Measurements from ENCODE around the gene ZNF581. TPM values are rescaled to one million over a fixed set of nuclear protein-coding genes. Genes with fewer than 3 reads are reported as not detected.

The ZNF581 gene
- total and polyA plus RNA-seq, 2 experiments from 2014 or later, result 22.3 to 42.0 TPM

- no peak overlapping the region for H3K27ac ChIP-seq
- H3K9me3 ChIP-seq (ENCODE audit: low read depth), result no peaks in the 10 kb centered on the region
- H3K36me3 ChIP-seq, result peaks cover 13% of the 10 kb centered on the region
- no peak overlapping the region for H3K4me3 ChIP-seq
- H3K4me1 ChIP-seq (ENCODE audit: low read depth), result peaks cover 10% of the 10 kb centered on the region
- DNase-seq (ENCODE audit: low read depth in 1 of 2, low spot score in 1 of 2), result no peak
- H3K27me3 ChIP-seq, result no peaks in the 10 kb centered on the region
- TF ChIP-seq CTCF (IDR thresholded peaks at IDR 0.05; ENCODE audit: low read depth, low read length), result no peak
These were observed 36.2 kb downstream of the ZNF581 start for GRCh38 chr19:55679343-55680257.

- Histone ChIP-seq H3K4me1 (ENCODE audit: low read depth) (peaks cover 10% of the 10 kb centered on the region), H3K9me3 (ENCODE audit: low read depth) (no peaks in the 10 kb centered on the region), H3K4me3 (no peak overlapping the region), H3K27me3 (no peaks in the 10 kb centered on the region), H3K27ac (no peak overlapping the region), H3K36me3 (peaks cover 13% of the 10 kb centered on the region)
- DNase-seq (ENCODE audit: low read depth in 1 of 2, low spot score in 1 of 2), result no peak
- TF ChIP-seq CTCF (IDR thresholded peaks at IDR 0.05; ENCODE audit: low read depth, low read length), result no peak
These were observed 37.1 kb downstream of the ZNF581 start for GRCh38 chr19:55680339-55681130.

DNA sequence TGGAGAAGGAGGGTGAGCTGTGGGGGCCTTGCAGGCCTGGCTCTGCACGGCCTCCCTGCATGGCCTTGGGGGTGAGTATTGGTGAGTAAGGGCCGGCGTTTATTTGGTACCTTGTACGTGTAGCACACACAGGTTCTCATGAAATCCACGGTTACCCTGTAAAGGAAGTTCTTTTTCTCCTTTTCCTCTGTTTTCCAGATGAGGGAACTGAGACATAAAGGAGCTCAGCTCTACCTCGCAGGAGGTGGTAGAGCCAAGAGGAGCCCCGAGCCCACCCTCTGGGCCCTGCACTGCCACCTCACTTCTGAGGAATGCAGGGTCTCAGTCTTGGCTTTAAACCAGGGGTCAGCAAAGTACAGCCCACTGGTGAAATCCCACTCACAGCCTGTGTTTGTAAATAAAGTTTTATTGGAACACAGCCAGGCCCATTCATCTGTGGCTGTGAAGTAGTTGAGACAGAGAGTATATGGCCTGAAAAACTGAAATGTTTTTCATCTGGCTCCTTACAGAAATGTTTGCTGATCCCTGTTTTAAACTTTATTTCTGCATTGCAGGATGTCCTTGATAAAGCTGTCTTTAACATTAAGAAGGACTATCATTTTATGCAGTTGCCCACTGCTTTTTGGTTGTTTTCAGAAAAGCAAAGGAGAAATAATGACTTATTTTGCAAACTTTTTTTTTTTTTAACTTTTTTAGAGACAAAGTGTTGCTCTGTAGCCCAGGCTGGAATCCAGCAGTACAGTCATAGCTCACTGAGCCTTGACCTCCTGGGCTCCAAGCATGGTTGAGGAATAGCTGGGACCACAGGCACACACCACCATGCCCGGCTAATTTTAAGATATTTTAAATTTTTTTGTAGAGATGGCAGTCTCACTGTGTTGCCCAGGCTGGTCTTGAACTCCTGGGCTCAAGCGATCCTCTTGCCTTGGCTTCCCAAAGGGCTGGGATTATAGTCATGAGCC, 38.0 kb downstream of the ZNF581 start:
- no peak overlapping the region for H3K27ac ChIP-seq
- TF ChIP-seq CTCF (IDR thresholded peaks at IDR 0.05; ENCODE audit: low read depth, low read length), result no peak
- H3K4me3 ChIP-seq, result no peak overlapping the region
- H3K9me3 ChIP-seq (ENCODE audit: low read depth), result no peaks in the 10 kb centered on the region
- peaks cover 3% of the 10 kb centered on the region for H3K4me1 ChIP-seq (ENCODE audit: low read depth)
- DNase-seq (ENCODE audit: low read depth in 1 of 2, low spot score in 1 of 2), result no peak
- H3K36me3 ChIP-seq, result peaks cover 13% of the 10 kb centered on the region
- no peaks in the 10 kb centered on the region for H3K27me3 ChIP-seq

- H3K27me3 ChIP-seq, result no peaks in the 10 kb centered on the region
- no peak overlapping the region for H3K4me3 ChIP-seq
- no peaks in the 10 kb centered on the region for H3K4me1 ChIP-seq (ENCODE audit: low read depth)
- H3K36me3 ChIP-seq, result peaks cover 11% of the 10 kb centered on the region
- no peak for TF ChIP-seq CTCF (IDR thresholded peaks at IDR 0.05; ENCODE audit: low read depth, low read length)
- H3K27ac ChIP-seq, result no peak overlapping the region
- no peaks in the 10 kb centered on the region for H3K9me3 ChIP-seq (ENCODE audit: low read depth)
- no peak for DNase-seq (ENCODE audit: low read depth in 1 of 2, low spot score in 1 of 2)
These were observed 40.2 kb downstream of the ZNF581 start for GRCh38 chr19:55683449-55684261.
